Amniotic epithelial cell (primary cell): ENCODE data around the gene WWOX.

Experiments used
- DNase-seq: peaks from one replicate; pipeline ENCODE4 v3.0.0-alpha.2; 2010; ENCODE audit warnings: low read depth

Gene WWOX

DNA sequence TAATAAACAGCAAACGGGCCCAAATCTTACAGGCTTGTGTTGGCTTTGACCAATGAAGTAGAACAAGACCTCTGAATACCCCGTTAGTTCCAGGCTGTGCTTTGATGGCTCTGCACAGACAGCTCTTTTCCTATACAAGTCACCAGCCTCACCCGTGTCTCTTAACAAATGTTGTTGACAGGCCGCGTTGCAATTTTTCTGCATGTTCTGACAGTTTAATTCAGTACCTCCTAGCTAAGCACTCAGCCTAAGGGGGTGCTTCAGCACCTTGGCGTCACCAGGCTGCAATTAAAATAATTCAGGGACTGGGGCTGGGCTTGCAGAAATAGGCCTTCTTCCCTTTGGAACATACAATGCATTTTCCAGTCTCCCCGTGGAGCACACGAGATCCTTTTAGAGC is 1001.0 kb downstream of the WWOX start:
- no peak for DNase-seq

DNA sequence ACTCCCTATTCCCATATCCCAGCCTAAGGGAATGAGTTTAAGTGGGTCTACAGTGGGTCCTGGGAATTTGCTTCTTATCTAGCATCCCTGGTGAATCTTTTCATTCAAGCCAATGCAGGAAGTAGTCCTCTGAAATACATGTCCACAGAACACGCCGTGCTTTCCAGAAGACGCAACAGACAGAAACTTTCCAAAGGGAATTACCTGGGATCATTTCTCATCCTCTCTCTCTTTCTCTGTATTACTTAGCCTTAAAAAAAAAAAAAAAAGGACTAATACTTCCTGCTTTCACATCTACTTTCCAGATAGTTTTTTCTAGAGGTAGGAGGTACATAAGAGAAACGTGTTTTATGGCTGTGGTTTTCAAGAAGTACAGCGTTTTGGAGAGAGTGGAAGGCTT is 1002.0 kb downstream of the WWOX start:
- DNase-seq, result no peak

DNA sequence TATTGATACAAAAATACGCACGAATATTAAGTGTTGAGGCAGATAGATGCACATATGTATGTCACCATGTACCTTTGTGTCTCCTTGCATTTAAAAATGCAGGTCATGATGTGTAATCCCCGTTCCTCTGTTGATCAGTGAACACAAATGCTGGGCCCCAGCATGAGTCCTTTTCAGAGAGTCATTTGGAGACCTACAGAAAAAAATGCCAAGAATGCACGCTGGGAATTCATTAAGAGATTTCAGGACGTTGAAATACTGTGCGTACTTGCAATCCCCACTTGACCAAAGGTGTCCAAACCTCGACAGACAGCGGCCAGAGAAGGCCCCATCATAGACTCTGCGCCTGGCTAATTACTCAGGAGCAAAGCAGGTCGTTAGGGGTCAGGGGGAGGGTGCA is 1005.1 kb downstream of the WWOX start:
- DNase-seq, result no peak

DNA sequence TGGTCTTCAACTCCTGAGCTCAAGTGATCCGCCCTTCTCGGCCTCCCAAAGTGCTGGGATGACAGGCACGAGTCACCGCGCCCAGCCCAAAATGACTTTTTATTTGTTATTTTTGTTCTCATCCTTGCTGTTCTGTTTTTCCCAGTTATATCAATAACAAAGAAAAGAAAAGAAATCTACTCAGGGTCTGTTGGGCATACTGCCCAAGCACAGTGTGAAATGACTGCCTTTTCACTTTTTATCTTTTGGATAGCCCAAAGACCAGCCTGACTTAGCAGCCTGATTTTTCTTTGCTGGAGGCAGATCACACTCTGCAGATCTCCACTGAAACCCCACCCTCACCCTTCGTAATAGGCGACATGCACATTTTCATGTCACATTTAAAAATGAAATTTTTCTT is 1007.8 kb downstream of the WWOX start:
- DNase-seq, result no peak

DNA sequence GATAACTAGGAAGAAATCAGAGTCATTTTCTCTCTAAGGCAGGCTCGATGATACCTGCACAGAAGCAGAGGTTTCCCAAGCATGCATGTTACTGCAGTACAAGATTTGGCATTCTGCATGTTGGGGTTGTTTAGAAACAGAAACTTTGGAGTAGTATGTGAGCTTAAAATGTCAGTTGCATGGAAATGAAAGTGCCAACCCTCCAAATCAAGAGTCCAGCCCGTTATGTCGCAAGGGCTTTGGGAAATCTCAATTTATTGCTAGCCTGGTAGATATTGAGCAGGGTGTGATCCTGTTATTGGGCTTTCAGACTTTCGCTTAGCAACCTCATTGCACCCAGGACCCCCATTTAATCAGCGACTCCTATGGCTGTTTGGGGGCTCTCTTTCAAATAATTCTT is 1010.3 kb downstream of the WWOX start:
- no peak for DNase-seq

DNA sequence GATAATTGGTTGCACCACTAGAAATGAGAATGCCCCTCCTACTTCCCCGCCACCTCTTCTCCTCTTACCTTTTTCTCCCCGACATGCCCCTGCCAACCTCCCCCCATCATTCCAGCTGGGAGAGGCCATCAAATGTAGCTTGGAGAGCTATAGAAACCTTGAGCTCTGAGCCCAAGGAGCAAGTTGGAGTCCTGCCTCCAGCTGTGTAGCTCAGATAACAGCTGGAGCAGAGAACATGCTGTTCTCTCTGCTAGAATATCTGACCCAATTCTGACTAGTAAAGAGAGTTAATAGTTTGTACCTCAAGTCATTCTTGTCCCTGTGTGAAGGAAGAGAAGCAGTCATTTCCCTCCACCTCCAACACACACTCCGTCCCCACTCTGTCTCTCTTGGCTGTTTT is 1010.8 kb downstream of the WWOX start:
- DNase-seq, result no peak

DNA sequence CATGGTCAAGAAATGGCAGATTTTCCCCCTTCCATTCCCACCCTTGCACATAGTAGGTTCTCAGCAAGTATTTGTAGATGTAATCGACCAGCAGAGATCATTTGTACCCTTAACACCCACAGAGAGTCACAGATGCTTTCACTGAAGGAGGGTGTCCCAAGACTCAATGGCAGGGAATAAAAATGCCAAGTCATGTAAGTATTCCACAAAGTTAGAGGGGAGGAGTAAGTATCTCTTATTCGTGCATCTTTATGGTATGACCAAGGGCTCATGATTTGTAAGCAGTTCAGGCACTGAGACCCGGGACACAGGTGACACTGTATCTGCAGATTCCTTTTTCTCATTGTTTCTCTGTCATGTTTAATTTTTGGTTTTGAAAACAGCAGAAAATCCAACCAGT is 1011.5 kb downstream of the WWOX start:
- DNase-seq, result no peak

DNA sequence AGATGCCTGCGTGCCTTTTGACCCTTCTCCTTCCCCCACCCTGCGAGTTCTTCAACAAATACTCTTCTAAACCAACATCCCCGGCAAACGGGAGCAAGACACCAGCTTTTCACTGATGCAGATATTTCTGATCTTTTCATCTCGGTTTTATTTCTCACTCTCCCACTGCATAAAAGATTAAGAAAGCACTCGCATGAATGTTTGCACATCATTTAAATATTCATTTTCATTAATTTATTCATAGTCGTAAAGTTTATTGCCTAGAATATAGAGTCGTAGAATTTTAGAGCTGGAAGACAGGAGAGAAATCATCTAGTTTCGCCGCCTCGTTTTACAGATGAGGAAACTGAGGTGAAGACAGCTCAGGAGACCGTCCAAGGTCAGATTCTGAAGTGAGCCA is 1013.0 kb downstream of the WWOX start:
- DNase-seq, result no peak

DNA sequence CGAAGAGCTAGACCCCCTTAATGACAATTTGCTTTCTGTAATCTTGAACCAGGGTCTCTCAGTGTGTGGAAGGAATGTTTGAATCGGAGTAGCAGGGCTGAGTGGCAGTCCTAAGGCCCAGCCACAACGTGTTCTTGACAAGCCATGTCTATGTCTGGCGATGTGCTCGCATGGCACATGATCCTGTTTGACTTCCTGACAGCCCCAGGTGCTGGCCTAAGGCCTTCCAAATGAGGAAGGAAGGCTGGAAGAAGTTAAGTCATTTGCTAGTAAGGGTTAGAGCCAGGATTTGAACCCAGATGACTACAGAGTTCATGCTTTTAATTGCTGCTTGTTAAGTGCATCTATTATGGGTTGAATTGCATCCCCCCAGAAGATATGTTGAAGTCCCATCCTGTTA is 1014.4 kb downstream of the WWOX start:
- no peak for DNase-seq

DNA sequence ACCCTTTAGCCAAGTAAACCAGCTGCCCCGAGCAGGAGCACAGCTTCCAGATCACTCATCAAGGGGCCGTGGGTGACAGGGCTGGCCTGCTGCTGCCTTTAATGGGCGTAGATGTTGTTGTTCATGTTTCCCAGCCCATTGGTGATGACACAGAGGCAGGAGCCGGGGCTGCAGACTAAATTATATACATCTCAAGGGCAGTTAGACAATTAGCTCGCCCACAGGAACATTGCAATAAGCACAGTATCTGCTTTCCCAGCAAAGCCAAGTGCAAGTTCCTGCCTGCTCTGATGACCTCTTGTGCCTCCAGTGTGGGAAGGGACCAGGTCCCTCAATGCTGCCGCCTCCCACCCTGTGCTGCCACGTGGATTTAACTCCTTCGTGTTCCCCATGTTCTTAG is 1015.3 kb downstream of the WWOX start:
- no peak for DNase-seq

DNA sequence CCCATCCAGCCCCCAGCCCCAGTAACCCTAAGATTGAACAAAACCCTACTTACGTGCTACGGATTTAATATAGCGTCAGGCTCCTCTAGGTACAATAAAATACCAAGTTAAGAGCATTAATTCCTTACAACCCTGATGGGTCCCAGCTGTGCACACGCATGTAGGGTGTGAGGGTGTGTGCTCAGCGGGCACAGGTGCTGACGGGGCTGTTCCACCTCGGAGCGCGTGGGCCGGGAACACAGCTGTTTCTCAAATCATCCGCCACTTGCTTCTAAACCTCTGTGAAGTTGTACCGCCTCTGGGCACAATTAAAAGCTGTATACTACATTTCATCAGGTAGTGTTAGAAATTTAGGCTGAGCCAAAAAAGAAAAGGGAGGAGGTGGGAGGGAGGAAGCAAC is 1022.5 kb downstream of the WWOX start:
- DNase-seq, result no peak

DNA sequence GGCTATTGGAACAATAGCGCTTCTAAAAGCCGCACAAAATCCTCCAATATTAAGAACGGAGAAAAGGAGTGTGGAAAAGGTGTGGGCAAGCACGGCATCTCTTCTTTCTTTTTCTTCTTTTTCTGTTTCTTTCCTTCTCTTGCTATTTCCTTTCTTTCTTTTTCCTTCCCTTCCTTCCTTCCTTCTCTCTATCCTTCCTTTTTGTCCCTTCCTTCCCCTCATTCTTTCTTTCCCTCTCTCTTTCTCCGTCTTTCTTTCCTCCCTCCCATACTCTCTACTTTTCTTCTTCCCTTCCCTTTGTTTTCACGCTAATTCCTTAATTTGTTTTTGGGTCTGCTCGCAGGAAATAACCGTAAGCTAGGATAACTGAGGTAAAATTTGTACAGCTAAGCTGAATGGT is 1022.9 kb downstream of the WWOX start:
- no peak for DNase-seq

DNA sequence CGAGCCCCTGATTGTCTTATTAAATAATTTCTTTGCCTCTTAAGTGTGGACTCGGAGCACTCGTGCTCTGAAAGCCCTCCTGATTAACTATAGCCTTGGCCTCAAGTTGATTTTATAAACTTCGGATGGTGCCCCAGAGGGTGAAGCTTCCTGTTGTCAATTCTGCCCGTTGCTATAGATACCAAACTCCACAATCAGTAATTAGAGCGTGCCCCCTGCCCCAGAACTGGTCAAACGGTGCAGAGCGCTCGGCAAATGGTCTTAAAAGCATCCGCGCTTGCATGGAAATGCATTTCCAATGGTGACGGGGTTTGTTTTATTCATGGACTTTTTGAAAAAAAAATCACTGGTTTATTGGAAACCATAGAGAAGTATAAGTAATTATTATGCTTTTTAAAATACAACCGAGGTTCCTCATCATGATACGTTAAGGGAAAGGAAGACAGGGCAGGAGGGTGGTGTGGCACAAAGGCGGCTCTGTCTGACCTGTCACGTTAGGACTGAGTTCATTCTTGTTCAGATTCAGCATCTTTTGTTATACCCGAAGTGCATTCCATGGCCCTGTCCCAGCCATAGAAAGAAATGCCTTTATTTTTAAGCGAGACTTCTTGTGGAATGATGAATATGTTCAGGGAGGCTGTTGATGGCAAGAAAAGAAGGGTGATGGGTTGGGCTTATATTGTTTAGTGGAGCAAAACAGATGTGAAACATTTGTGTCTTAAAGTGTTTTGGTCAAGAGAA is 1024.7 kb downstream of the WWOX start:
- no peak for DNase-seq

DNA sequence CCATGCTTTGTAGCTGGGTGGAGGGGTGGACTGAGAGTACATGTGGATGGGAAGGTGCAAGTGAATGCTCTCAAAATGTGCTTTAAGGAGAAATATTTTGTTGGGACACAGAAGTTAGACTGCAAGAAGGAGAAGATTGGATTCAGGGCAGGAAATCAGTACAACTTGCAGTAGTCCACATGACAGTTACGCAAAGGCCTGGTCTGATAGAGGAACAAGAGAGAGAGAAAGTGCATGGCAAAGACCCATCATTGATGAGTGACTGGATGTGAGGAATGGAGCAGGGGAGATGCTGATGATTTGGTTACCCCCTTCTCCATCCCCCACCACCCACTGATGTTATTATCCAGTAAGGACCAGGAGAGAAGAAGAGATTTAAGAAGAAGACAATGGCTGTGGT is 1028.3 kb downstream of the WWOX start:
- no peak for DNase-seq

DNA sequence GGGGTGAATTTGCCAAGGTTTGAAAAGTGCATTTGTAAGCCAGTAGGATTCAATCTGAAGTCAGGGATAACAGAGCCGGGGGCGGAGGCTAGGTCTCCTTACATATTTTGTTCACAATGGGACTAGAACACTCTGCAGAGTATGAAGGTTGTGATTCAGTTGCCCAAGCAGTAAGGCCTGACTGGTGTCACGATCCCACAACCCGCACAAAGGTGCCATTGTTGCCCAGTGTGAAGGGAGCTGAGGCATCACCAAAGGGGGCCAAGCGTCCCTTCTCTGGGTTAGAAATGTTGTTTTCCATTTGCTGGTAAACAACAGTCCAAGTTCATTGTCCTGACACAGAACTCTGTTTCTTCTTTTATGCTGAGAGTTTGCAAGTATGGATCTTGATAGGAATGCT is 1029.3 kb downstream of the WWOX start:
- DNase-seq, result no peak

DNA sequence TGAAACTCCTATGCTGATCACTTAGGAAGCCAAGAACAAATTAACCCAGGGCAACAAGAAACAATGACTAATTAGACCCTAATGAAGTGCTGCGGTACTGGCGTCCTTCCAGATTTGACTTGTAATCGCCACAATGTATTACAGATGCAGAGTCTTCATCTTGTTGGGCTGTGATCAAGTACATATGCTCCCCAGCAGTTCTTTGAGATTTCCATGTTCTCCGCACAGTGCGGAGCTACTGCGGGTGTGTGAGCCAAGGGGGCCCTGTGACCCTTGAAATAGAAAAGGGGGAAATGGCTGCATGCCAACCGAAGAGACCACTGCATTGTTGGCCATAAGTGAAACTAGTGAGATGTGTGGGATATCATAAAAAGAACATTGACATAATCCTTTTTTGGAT is 1031.2 kb downstream of the WWOX start:
- DNase-seq, result no peak

DNA sequence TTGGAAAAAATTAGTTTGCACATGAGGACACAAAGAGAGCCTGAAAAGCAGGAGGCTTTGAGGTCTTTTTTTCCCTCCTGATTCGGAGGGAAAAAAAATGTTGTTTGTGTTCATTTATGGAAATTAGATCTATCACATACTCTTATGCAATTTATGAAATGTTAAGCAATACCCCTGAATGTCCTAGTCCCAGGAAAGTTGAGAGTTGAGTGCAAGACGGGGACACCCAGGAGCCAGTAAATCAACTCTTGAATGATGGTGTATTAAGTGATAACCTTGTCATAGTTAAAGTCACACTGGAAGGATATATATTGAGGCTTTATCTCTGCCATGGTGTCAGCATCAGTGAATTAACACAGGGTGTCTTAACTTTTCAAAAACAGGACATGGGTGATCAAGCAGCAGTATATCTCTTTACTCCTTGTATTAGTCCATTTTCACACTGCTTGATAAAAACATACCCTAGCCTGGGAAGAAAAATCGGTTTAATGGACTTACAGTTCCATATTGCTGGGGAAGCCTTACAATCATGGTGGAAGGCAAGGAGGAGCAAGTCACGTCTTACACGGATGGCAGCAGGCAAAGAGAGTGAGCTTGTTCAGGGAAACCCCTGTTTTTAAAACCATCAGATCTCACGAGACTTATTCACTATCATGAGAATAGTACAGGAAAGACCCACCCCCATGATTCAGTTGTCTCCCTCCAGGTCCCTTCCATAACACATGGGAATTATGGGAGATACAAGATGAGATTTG is 1032.0 kb downstream of the WWOX start:
- DNase-seq, result no peak

DNA sequence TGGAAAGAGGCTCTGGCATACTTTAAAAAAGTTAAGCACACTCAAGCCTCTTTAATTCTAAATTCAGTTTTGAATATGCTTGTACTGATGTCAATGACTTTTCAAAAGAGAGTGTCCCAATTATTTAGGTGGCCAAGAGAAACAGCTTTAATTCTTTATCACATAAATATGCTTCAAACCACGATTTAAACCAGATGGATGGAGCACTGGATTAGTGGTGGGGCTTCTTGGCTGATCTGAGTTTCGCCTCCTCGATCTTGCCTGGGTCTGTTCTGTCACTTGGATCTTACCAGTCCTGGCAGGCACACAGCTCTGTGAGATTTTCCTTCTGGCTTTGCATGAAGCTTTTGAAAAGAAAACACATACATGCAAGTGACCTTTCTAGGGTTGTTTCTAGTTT is 1033.2 kb downstream of the WWOX start:
- no peak for DNase-seq

DNA sequence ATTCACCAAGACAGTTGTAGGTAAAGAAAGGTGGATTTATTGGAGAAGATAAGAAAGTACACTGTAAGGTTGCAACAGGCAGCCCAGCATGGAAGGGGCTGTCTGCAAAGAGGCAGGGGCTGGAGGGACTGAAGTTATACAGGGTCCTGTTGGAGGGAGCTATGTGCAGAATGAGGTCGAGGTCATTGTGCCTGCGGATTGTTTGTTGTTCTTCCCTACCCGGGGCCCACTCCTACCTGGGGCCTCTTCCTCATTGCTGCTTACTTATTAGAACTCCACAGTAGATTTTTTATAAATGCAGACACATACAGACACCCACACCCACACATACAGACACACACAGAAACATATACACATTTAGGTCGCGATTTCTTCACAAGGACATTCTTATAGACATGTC is 1034.8 kb downstream of the WWOX start:
- DNase-seq, result no peak

DNA sequence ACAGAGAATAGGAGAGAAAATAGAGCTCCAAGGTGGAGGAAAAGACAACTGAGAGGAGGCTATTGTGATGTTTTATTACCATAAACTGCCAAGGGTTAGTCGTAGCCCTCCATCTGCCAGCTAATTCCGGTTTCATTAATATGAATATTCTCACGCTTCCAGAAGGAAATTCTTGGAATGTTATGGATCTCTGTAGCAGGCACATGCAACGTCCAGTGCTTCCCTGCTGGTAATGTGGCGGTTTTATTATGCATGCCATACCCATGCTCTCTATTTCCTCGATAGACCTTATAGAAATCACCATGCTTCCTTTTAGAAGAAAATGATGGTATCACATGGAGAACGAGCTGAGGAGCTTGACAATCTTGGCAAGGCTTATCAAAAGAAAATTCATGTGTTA is 1037.5 kb downstream of the WWOX start:
- DNase-seq, result no peak

DNA sequence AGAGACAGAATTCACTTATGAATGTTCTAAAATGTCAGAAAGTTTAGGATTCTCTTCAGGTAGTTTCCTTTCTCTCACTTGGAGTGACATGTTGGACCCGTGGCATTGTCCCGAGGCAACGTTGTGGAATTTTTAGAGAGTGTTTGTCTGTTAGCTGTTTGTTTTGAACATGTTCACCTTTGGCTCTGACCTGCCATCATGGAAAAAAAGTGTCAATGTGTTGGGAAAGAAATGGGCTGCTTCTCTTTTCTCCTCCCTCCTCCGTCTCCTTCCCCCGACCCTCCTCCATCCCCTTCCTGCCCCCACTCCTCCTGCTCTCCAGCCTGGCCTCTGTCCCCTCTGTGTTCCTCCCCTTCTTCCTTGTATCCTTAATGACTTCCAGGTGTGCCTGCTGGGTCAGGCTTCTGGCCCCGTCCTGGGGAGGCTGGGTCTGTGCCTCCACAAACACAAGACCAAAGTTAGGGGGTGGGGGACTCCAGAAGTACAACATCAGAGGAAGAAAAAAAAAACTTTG is 1038.0 kb downstream of the WWOX start:
- no peak for DNase-seq

DNA sequence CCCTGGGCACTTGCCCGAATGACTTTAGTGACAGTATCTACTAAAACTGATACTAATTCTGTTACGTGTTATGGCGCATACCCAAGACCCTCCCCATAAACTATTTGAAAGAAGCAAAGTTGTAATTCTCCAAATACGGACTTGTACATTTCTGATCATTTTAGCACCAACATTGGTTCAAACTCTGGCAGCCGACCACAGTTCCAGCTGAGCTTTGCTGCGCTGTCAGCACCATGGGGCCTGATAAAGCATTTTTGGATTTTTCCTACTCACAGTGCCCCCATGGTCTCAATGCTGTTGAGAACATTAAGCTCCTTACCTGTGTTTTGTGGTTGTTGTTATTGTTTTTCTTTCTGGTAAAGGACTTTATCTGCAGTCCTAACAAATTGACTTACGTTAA is 1040.3 kb downstream of the WWOX start:
- DNase-seq, result no peak

DNA sequence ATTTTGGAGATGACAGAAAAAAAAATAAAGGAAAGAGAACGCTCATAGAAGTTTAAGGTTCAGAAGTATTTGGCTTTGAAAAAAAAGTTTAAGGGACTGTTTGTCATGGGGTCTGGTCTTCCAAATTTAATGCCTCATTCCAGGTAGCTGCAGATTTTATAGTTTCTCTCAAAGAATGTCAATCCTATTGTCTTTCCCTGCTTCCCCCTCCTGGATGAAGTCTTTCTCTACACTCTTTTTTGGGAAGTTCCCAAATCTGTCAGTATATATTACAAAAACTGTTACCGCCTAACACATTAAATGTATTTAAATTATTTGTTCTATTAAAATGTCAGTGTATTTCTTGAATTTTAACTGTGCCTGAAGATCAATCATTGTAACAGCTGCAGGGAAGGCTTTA is 1043.6 kb downstream of the WWOX start:
- DNase-seq, result no peak

DNA sequence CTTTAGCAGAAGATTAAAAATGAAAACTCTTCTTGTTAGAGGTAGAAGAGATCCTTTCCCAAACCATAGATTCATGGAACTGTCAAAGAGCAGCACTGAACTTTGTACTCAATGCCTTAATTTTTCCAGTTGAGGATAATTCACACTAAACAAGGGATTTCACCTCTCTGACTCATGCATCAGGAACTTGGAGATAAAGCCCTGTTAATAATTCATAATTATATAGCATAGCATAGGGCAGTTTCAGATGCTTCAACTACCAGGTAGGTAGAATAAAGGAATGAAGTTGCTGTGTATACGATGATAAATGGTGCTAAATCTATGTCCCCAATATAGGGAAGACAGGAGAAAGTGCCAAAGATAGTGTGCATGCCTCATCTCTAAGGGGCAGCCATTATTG is 1050.7 kb downstream of the WWOX start:
- DNase-seq, result no peak
